ENCODE results near the gene OR2AP1. TPM values are rescaled to one million over a fixed set of nuclear protein-coding genes. Genes with fewer than 3 reads are reported as not detected.
A peak's percentile ranks its signal among the peaks of the same experiment; 100 is the strongest.

Gene OR2AP1
- total RNA-seq, 2 donors from 2014 or later = 0.30 TPM; not detected in 1

DNA sequence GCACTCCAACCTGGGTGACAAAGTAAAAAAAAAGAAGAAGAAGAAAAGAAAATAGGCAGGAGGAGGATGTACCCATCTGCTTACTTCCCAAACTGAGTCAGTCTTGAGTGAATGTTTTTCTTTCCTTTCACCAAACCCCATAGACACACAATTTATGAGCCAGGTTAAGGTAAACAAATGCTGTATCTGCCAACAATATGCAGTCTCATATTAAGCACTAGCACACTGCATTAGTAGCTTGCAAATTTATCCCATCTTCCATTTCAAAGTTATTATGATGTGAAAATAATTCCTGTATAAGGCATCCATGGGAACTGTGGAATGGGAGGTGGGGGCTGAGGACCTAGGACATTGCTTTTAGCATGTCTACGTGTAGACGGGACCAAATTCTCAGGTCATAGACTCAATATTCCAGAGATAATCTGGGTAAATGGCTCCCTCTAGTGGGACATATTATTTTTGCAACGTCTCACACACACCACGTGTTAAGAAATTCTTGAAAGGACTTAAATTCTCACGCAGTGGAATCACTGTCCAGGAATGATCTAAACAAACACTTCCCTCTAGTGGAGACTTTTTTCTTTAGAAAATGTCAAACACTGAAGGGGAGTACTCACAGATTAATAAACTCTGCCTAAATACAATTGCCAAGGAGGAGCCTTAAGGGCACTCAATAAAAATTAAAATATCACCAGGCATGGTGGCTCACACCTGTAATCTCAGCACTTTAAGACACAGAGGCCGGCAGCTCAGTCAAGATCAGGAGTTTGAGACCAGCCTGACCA, 47.3 kb downstream of the OR2AP1 start:
- no peak overlapping the region for H3K27ac Mint-ChIP-seq
- peaks cover 5% of the 10 kb centered on the region for H3K36me3 Mint-ChIP-seq (ENCODE audit: low read depth)
- H3K9me3 ChIP-seq (ENCODE audit: control insufficient read depth, low read length, poor library complexity, severe bottlenecking) = peaks cover 8% of the 10 kb centered on the region
- H3K27me3 Mint-ChIP-seq = peaks cover 38% of the 10 kb centered on the region
- DNase-seq (peak in 1 of 3 donors; percentile 31), ATAC-seq (peak; percentile 97)
- no peak overlapping the region for H3K4me3 Mint-ChIP-seq
- H3K4me1 Mint-ChIP-seq = peaks cover 3% of the 10 kb centered on the region

DNA sequence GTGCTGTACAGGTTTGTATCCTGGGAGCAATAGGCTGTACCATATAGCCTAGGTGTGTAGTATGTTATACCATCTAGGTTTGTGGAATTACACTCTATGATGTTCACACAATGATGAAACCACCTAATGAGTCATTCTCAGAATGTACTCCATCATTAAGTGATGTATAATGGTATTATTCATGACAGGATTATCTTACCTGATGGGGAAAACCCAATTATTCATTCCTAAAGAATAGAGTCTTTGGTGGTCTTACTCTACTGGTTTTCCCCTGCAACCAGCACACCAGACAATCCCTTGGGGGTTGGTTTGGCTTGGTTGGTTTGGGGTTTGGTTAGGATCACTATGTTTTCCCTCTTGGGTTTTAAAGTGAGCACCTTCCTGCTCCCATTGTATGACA, 51.8 kb downstream of the OR2AP1 start:
- ATAC-seq (no peak), DNase-seq (no peak)
- Mint-ChIP-seq H3K36me3 (ENCODE audit: low read depth) (no peaks in the 10 kb centered on the region), H3K27me3 (peaks cover 44% of the 10 kb centered on the region), H3K4me3 (no peak overlapping the region), H3K4me1 (peaks cover 5% of the 10 kb centered on the region), H3K27ac (no peak overlapping the region)
- no peaks in the 10 kb centered on the region for H3K9me3 ChIP-seq (ENCODE audit: control insufficient read depth, low read length, poor library complexity, severe bottlenecking)

Other genes with a start within 250 kb of the OR2AP1 start
- gene OR6C3, start 241.7 kb upstream of the OR2AP1 start, total RNA-seq = not detected
- gene OR6C75, start 209.5 kb upstream of the OR2AP1 start, total RNA-seq = not detected
- gene OR6C65, start 171.9 kb upstream of the OR2AP1 start, total RNA-seq = not detected
- gene OR6C76, start 146.2 kb upstream of the OR2AP1 start, total RNA-seq = not detected
- not detected for gene OR6C2, start 128.4 kb upstream of the OR2AP1 start, total RNA-seq
- under 1 TPM in 1 of 2 donors, not detected in 1; 0.52 TPM for gene OR6C70, start 102.3 kb upstream of the OR2AP1 start, total RNA-seq
- not detected for gene OR6C68, start 80.1 kb upstream of the OR2AP1 start, total RNA-seq
- not detected for gene OR6C4, start 22.9 kb upstream of the OR2AP1 start, total RNA-seq
- gene OR10P1, start 64.4 kb downstream of the OR2AP1 start, total RNA-seq = not detected
- gene ITGA7, start 135.4 kb downstream of the OR2AP1 start, total RNA-seq = 1 to 10 TPM in 1 of 2 donors, under 1 TPM in 1; 0.70 to 1.4 TPM
- 10 to 100 TPM; 41.1 to 42.0 TPM for gene BLOC1S1, start 143.6 kb downstream of the OR2AP1 start, total RNA-seq
- 10 to 100 TPM; 12.9 to 13.8 TPM for gene RDH5, start 147.9 kb downstream of the OR2AP1 start, total RNA-seq
- 10 to 100 TPM; 83.3 to 83.9 TPM for gene CD63, start 156.5 kb downstream of the OR2AP1 start, total RNA-seq
- gene GDF11, start 170.7 kb downstream of the OR2AP1 start, total RNA-seq = 1 to 10 TPM; 6.7 to 9.5 TPM
- 10 to 100 TPM; 37.3 to 38.5 TPM for gene SARNP, start 245.3 kb downstream of the OR2AP1 start, total RNA-seq
- 10 to 100 TPM; 16.3 to 20.5 TPM for gene ORMDL2, start 245.6 kb downstream of the OR2AP1 start, total RNA-seq